ENCODE results near the gene OR2A12.

- TF ChIP-seq CTCF (IDR thresholded peaks at IDR 0.05), result no peak
- TF ChIP-seq REST (IDR thresholded peaks at IDR 0.05; ENCODE audit: insufficient read depth in 1 of 2, low read depth in 2 of 2, low read length in 1 of 2), result no peak
- no peak for TF ChIP-seq POLR2AphosphoS5 (IDR thresholded peaks at IDR 0.05; ENCODE audit: low read depth, low read length)
- TF ChIP-seq TCF7L2 (IDR thresholded peaks at IDR 0.05; ENCODE audit: low read depth, low read length), result no peak
- no peak for TF ChIP-seq SIN3A (IDR thresholded peaks at IDR 0.05; ENCODE audit: borderline replicate concordance, insufficient read depth, low read depth, low read length)
Measured at GRCh38 chr7:144105211-144105610, 19.1 kb downstream of the OR2A12 start.
